H1 (cell line): ENCODE measurements around the gene DNASE2B. TPM values are rescaled to one million over a fixed set of nuclear protein-coding genes. Genes with fewer than 3 reads are reported as not detected.

Source experiments
- POLR2AphosphoS5 ChIP-seq: IDR thresholded peaks from 2 replicates; pipeline ENCODE4 v1.6.1; 2011; ENCODE audit warnings: low read depth, low read length
- USF2 ChIP-seq: IDR thresholded peaks from 2 replicates; pipeline ENCODE4 v1.6.1; 2011; ENCODE audit warnings: low read length, improper control_type of control experiment
- polyA plus RNA-seq, 7 experiments: library from polyadenylated mRNA; depleted of rRNA in 3 of 7; stranded (reverse) in 5 of 7; unstranded in 2 of 7; fragments of >200 nt in 5 of 7; fragments of 200-250 nt in 2 of 7; gene quantifications; 1 replicate in 5 of 7; 2 replicates in 1 of 7; 4 replicates in 1 of 7; pipeline versions ENCODE4 v1.2.1 to v1.2.3, GENCODE V29; 2011 to 2013; ENCODE audit warnings: missing spikeins in 2 of 7, mixed read lengths in 2 of 7
- total RNA-seq: library from RNA; stranded (reverse); fragmentation: NEBNext Ultra II Directional; extraction: Animal tissue kit (Norgen Biotek cat#: 25700); gene quantifications from 2 replicates; pipeline ENCODE4 v1.2.1, GENCODE V29; 2021

The DNASE2B gene
- total and polyA plus RNA-seq, 2 of the 8 experiments (the other 6 are each of a cell fraction or from before 2014, with no cell fraction given) = not detected

GRCh38 chr1:84385347-84385746, 12.9 kb upstream of the DNASE2B start (continued):
- TF ChIP-seq POLR2AphosphoS5 (no peak), USF2 (no peak)
